ENCODE measurements around the gene EPHB3. TPM values are rescaled to one million over a fixed set of nuclear protein-coding genes. Genes with fewer than 3 reads are reported as not detected.

The EPHB3 gene
- polyA plus RNA-seq, 1 of the 3 experiments (the other 2 are of a cell fraction), result 4.2 TPM

GRCh38 chr3:184568924-184569829 lies 7.6 kb downstream of the EPHB3 start (continued):
- no peak for TF ChIP-seq RFX5 (IDR thresholded peaks at IDR 0.05; ENCODE audit: low read length)
- TF ChIP-seq, protein P1, sequence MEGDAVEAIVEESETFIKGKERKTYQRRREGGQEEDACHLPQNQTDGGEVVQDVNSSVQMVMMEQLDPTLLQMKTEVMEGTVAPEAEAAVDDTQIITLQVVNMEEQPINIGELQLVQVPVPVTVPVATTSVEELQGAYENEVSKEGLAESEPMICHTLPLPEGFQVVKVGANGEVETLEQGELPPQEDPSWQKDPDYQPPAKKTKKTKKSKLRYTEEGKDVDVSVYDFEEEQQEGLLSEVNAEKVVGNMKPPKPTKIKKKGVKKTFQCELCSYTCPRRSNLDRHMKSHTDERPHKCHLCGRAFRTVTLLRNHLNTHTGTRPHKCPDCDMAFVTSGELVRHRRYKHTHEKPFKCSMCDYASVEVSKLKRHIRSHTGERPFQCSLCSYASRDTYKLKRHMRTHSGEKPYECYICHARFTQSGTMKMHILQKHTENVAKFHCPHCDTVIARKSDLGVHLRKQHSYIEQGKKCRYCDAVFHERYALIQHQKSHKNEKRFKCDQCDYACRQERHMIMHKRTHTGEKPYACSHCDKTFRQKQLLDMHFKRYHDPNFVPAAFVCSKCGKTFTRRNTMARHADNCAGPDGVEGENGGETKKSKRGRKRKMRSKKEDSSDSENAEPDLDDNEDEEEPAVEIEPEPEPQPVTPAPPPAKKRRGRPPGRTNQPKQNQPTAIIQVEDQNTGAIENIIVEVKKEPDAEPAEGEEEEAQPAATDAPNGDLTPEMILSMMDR (IDR thresholded peaks at IDR 0.05), result no peak
- TF ChIP-seq RXRA (IDR thresholded peaks at IDR 0.05; ENCODE audit: borderline replicate concordance, low read depth), result no peak; the same call in 1 of the 2 replicates
- TF ChIP-seq, protein P2, sequence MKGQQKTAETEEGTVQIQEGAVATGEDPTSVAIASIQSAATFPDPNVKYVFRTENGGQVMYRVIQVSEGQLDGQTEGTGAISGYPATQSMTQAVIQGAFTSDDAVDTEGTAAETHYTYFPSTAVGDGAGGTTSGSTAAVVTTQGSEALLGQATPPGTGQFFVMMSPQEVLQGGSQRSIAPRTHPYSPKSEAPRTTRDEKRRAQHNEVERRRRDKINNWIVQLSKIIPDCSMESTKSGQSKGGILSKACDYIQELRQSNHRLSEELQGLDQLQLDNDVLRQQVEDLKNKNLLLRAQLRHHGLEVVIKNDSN (IDR thresholded peaks at IDR 0.05; ENCODE audit: borderline replicate concordance, low read depth), result no peak; the same call in 1 of the 2 replicates
- peak; percentile 83 to 93 for TF ChIP-seq EP300 (IDR thresholded peaks at IDR 0.05; ENCODE audit: borderline replicate concordance in 1 of 2, low read depth in 1 of 2, low read length in 1 of 2)
- peak; percentile 85 for TF ChIP-seq FOXM1 (IDR thresholded peaks at IDR 0.05; ENCODE audit: low read depth)
- TF ChIP-seq GATA2 (CRISPR knock-in tag; IDR thresholded peaks at IDR 0.05), result peak; percentile 45; the same call in 1 of the 2 replicates
- TF ChIP-seq MEF2A (IDR thresholded peaks at IDR 0.05; ENCODE audit: borderline replicate concordance, low read depth), result no peak
- TF ChIP-seq GABPA (IDR thresholded peaks at IDR 0.05; ENCODE audit: low read depth), result peak; percentile 38; the same call in 1 of the 2 replicates
- TF ChIP-seq MXI1 (IDR thresholded peaks at IDR 0.05; ENCODE audit: low read depth, low read length), result peak; percentile 11; the same call in 1 of the 2 replicates

- 100% methylated on average over 3 of the region's 3 CpGs for WGBS (ENCODE audit: low lambda C conversion rate)
- H3K27me3 ChIP-seq (ENCODE audit: insufficient read depth), result no peaks in the 10 kb centered on the region
- no peaks in the 10 kb centered on the region for H3F3A ChIP-seq (replicated peaks; ENCODE audit: insufficient read depth)
- H2AFZ ChIP-seq (ENCODE audit: low read depth), result no peak overlapping the region
- peak overlapping the region; percentile 89; the same call in 1 of the 2 replicates for H3K4me2 ChIP-seq
- H3K9me2 ChIP-seq, result no peaks in the 10 kb centered on the region
- POLR2A ChIA-PET, result interaction anchor here (0.9 to 1.4 kb wide), 2 partner anchors 23 to 142 kb away, joined by 4 to 7 read pairs; partner anchors contain the start of gene MAGEF1
- H3K4me3 ChIP-seq (ENCODE audit: low read depth in 2 of 2, low read length in 1 of 2), result no peak overlapping the region
- no peaks in the 10 kb centered on the region; the same call in none of the 2 replicates for H3K79me2 ChIP-seq (ENCODE audit: insufficient read depth)
- H3K36me3 ChIP-seq (replicated peaks in 1 of 2; ENCODE audit: control insufficient read depth in 1 of 2, insufficient read depth in 2 of 2, low read length in 1 of 2), result peaks cover 0 to 4% of the 10 kb centered on the region in 2 experiments
- peak overlapping the region; percentile 64; the same call in 1 of the 2 replicates for H3K9ac ChIP-seq
- no peak for TF ChIP-seq ELF1 (IDR thresholded peaks at IDR 0.05)
- no peak for TF ChIP-seq SIN3A (IDR thresholded peaks at IDR 0.05; ENCODE audit: borderline replicate concordance, low read depth, low read length)
- TF ChIP-seq RCOR1 (IDR thresholded peaks at IDR 0.05; ENCODE audit: low read length), result no peak
- TF ChIP-seq POLR2AphosphoS5 (IDR thresholded peaks at IDR 0.05; ENCODE audit: low read depth, low read length), result no peak
- no peak for TF ChIP-seq NFIC (IDR thresholded peaks at IDR 0.05; ENCODE audit: borderline replicate concordance)
- TF ChIP-seq YY1 (IDR thresholded peaks at IDR 0.05; ENCODE audit: low read depth), result no peak
- no peak for TF ChIP-seq TCF12 (IDR thresholded peaks at IDR 0.05)
- no peak for TF ChIP-seq MEF2A (IDR thresholded peaks at IDR 0.05; ENCODE audit: borderline replicate concordance, low read depth)
- TF ChIP-seq, protein P1 (IDR thresholded peaks at IDR 0.05), result no peak
- no peak for TF ChIP-seq MXI1 (IDR thresholded peaks at IDR 0.05; ENCODE audit: low read depth, low read length)
- no peak for TF ChIP-seq GABPA (IDR thresholded peaks at IDR 0.05; ENCODE audit: low read depth)
- no peak for TF ChIP-seq JUND (IDR thresholded peaks at IDR 0.05)
- TF ChIP-seq, protein P3, sequence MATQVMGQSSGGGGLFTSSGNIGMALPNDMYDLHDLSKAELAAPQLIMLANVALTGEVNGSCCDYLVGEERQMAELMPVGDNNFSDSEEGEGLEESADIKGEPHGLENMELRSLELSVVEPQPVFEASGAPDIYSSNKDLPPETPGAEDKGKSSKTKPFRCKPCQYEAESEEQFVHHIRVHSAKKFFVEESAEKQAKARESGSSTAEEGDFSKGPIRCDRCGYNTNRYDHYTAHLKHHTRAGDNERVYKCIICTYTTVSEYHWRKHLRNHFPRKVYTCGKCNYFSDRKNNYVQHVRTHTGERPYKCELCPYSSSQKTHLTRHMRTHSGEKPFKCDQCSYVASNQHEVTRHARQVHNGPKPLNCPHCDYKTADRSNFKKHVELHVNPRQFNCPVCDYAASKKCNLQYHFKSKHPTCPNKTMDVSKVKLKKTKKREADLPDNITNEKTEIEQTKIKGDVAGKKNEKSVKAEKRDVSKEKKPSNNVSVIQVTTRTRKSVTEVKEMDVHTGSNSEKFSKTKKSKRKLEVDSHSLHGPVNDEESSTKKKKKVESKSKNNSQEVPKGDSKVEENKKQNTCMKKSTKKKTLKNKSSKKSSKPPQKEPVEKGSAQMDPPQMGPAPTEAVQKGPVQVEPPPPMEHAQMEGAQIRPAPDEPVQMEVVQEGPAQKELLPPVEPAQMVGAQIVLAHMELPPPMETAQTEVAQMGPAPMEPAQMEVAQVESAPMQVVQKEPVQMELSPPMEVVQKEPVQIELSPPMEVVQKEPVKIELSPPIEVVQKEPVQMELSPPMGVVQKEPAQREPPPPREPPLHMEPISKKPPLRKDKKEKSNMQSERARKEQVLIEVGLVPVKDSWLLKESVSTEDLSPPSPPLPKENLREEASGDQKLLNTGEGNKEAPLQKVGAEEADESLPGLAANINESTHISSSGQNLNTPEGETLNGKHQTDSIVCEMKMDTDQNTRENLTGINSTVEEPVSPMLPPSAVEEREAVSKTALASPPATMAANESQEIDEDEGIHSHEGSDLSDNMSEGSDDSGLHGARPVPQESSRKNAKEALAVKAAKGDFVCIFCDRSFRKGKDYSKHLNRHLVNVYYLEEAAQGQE (IDR thresholded peaks at IDR 0.05; ENCODE audit: low read depth, low read length), result no peak
- DNase-seq, result no peak
- no peaks in the 10 kb centered on the region for H4K20me1 ChIP-seq (ENCODE audit: insufficient read depth)
- H3K4me1 ChIP-seq (ENCODE audit: control insufficient read depth in 1 of 2, insufficient read depth in 2 of 2, low read depth in 1 of 2, low read length in 1 of 2), result peaks cover 32 to 65% of the 10 kb centered on the region in 2 experiments
- peak overlapping the region in 1 of 2 experiments; percentile 78; a peak in 2 of 4 replicates for H3K27ac ChIP-seq (ENCODE audit: low read depth in 2 of 2, low read length in 1 of 2)
- CTCF ChIA-PET, result interaction anchor here (0.7 to 1.9 kb wide), 6 partner anchors 9 to 234 kb away, joined by 3 to 10 read pairs (median 4); partner anchors contain the start of gene EPHB3
- no peaks in the 10 kb centered on the region for H3K9me3 ChIP-seq
Observed at GRCh38 chr3:184570035-184570434, 8.4 kb downstream of the EPHB3 start.

Measured in SK-N-SH (cell line).